ENCODE results near the gene CRYGD. TPM values are rescaled to one million over a fixed set of nuclear protein-coding genes. Genes with fewer than 3 reads are reported as not detected.

CRYGD gene
- total RNA-seq: not detected in 2 replicates

DNA sequence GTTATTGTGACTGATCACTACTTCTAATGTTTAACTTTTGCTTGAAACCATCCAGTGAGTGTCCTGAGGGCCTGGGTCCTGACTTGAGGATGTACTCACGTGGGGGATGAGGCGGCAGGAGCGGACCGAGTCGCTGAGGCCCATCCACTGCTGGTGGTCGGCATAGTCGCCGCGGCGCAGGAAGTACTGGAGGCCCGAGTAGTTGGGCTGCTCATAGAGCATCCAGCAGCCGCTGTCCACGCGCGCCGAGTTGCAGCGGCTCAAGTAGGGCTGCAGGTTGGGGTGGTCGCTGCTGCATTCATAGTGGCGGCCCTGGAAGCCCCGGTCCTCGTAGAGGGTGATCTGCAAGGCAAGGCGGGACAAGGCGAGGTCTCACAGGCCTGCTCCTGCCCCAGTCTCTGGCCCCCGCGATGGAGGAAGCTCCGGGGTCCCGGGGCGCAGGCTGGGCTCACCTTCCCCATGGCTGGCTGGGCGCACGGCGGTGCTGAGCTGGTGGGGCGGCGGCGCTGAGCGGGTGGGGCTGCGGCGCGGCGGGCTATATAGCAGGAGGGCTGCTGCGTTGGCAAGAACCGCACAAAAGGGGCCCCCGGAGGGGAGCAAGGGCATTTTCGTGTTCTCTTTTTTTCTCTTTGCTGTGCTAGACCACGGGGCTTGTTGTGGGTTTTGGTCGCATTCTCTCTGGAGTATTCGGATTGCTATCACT is at the start of gene CRYGD:
CRYGD (minus strand) TSS at position 512 of the 703 bp plus-strand sequence; CDS start at position 461, 51 bp downstream.

DNA sequence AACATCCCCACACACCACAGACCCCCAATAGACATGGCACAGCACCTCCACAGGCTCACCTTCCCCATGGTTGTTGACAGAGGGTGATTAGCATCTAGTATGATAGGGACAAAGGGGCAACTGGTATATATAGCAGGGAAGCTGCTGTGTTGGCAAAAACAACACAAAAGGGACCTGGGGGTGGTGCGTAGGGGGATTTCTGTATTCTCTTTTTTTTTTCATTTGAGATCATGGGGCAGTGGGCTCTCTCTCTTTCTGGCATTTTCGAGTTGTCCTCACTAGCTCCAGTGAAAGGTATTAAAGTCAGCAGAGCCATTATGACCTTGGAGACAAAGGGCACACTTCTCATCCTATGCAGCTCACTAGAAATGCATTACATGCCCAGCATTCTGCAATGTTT is 39.2 kb upstream of the CRYGD start, which contains the start of gene CRYGA:
CRYGA (minus strand) TSS at position 101 of the 400 bp plus-strand sequence; CDS start at position 68, 33 bp downstream.

GRCh38 chr2:208146006-208146405 is 21.7 kb upstream of the CRYGD start, which contains the start of gene CRYGB:
Gene CRYGB (minus strand): TSS chr2:208146158. CDS start chr2:208146120, 38 bp downstream.

GRCh38 chr2:208129744-208130711 is 5.7 kb upstream of the CRYGD start, which contains the start of gene CRYGC:
Gene CRYGC (minus strand): TSS chr2:208129828. CDS start chr2:208129792, 36 bp downstream.

Other genes with a start within 250 kb of the CRYGD start
- gene PLEKHM3, start 99.0 kb downstream of the CRYGD start, total RNA-seq: 11.5 and 31.6 TPM in 2 replicates
- not detected in 2 replicates for gene CRYGC, start 5.3 kb upstream of the CRYGD start, total RNA-seq
- not detected in 2 replicates for gene CRYGB, start 21.6 kb upstream of the CRYGD start, total RNA-seq
- gene CRYGA, start 39.1 kb upstream of the CRYGD start, total RNA-seq: not detected in 2 replicates
- not detected in 2 replicates for gene C2orf80, start 65.5 kb upstream of the CRYGD start, total RNA-seq
- 103 and 107 TPM in 2 replicates for gene IDH1, start 130.5 kb upstream of the CRYGD start, total RNA-seq
- gene PIKFYVE, start 141.7 kb upstream of the CRYGD start, total RNA-seq: 24.0 and 30.7 TPM in 2 replicates